HG02571 (cell line): Measurements from ENCODE around the gene SND1.
"Not testable (repeated sequence)": the region's sequence is repeated elsewhere in the genome, so short reads cannot be mapped to it uniquely, and the experiment has no call there.

Source experiments
- ATAC-seq: cut with Tn5 transposase; IDR thresholded peaks from one replicate; pipeline ENCODE4 v1.9.1; 2021; ENCODE audit warnings: mild to moderate bottlenecking, moderate library complexity; ENCODE audit not compliant: unreplicated experiment

Gene SND1

DNA sequence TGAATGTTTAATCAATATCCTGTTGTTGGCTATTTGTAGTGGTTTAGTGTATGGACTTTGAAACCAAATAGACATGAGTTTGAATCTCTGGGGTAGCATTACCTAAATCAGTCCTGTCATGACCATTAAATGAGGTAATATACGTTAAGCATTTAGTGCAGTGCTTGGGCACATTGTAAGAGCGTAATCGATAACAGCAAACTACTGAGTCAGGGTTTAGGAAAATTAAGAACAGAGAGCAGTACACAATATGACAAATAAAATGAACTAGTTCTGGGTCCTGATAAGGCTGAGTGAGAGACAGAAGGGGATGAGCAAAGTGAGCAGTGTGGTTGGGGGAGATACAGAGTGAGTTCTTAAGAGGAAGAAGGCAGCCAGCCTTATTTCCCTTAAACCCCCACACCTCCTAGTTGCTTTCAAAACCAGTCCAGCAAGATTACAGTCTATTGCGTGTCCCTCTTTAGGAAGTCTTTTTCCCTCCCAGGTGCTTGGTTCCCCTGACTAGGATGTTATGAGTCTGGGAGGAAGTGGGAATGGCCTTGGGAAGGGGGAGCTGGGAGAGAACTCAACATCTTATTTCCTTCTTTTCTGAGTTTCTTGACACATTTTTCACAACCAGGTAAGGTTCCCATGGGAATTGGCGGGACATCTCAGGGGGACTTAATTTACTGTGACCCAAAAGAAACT lies 171.0 kb downstream of the SND1 start:
- no peak for ATAC-seq

- no peak for ATAC-seq
These were observed 172.7 kb downstream of the SND1 start for GRCh38 chr7:127824682-127825081.

DNA sequence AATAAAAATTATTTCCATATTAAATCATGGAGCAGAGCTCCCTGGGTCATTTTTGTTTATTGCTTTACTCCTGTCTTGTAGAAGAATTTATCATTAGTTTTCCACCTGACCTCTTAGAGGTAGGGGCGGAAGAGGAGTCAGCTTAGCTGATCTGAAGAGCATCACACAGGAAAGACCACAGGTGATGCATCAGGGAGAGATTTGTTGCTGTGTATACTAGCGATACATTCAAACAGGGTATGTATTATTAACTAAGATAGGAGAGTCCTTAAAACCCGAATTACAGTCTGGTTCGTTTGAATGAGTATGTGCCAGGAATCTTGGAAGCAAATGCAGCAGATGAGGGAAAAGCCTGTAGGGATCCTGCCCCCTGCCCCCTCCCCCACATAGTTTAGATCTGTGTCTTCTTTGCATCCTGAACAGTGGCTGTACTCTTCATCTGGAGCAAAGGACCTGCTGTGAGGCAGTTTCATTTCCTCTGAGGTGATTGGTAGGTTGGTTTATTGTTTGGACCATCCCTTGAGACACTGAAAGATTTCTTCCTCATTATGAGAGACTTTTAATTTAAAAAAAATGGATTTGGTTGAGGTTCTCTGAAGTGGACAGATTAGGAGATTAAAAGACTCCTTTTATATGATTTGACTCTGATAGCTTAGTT lies 177.0 kb downstream of the SND1 start:
- no peak for ATAC-seq

DNA sequence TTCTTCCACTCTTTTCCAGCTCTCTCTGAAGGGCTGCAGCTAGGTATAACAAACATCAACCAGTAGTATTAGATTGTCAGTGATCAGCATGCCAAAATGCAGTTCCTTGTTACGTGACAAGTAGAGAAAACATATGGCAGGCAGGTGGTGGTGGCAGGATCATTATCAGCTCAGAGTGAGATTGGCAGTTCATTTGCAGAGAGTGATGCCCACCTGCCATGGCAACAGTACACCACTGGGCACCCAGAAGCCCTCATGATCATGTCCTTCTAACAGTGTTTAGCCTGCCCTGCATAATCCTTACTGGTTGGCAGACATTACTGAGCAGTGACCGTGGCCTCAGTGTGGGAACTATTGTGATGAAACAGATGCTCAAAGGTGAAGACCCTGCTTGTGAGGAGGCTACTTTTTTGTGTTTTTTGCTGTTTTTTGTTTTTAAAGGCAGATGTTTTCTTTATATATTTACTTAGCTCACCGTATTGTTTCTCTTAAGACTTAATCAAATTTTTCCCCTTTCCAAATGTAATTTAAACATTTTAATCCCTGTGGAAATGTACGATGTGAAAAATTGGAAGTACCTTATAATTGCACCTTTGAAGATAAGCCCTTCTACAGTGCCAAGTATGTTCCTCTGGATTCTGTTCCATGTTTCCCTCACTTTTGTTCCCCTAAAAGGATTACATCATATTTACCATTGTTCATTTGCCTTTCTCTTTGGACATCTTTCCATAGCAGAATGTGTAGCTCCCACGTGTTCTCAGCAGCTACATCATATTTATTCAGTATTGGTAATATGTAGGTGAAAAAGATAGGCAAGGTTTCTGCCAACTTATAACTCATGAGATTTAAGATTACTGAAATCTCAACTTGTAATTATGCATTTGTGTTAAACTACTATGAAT lies 179.6 kb downstream of the SND1 start:
- no peak for ATAC-seq

DNA sequence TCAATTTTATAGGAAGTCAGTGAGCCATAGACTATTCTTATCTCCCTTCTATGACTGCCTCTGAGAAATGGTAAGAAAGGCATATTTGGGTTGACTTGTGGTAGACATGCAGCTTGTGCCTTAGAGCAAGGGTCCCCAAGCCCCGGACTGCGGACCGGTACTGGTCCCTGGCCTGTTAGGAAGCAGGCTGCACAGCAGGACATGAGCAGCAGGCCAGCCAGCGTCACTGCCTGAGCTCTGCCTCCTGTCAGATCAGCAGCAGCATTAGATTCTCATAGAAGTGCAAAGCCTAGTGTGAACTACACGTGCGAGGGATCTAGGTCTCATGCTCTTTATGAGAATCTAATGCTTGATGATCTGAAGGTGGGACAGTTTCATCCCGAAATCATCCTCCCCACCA lies 180.6 kb downstream of the SND1 start:
- ATAC-seq = no peak

DNA sequence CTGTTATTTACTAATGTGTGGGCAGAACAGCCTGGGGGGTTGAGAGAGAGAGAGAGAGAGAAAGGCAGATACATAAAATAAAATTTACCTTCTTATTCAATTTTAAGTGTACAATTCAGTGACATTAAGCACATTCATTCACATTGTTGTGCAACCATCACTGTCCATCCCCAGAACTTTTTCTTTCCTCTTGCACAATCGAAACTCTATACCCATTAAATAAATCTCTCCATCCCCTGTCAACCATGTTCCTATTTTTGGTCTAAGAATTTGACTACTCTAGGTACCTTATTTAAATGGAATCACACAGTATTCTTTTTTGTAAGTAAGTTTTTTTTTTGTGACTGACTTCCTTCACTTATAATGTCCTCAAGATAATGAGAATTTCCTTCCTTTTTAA lies 181.6 kb downstream of the SND1 start:
- no peak for ATAC-seq

- ATAC-seq = no peak
These were observed 183.7 kb downstream of the SND1 start for GRCh38 chr7:127835679-127836078.

- ATAC-seq = not testable (repeated sequence)
These were observed 185.9 kb downstream of the SND1 start for GRCh38 chr7:127837816-127838410.

GRCh38 chr7:127838816-127839415 lies 186.9 kb downstream of the SND1 start:
- ATAC-seq = no peak

- ATAC-seq = no peak
These were observed 188.4 kb downstream of the SND1 start for GRCh38 chr7:127840226-127840951.

DNA sequence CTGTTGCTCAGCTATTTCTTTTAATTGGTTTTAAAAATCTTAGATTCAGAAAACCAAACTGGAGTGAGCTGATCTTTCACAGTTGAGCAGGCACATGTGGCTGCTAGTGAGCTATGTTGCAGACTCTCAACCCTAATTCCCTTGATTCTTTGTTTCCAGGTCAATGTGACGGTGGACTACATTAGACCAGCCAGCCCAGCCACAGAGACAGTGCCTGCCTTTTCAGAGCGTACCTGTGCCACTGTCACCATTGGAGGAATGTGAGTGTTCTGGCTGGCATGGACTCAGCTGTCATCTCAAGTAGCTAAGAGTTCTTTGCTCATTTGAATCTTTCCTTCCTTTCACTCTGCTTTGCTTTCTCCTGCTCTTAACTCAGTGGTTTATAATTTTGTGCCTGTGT lies 192.2 kb downstream of the SND1 start:
- ATAC-seq = no peak

DNA sequence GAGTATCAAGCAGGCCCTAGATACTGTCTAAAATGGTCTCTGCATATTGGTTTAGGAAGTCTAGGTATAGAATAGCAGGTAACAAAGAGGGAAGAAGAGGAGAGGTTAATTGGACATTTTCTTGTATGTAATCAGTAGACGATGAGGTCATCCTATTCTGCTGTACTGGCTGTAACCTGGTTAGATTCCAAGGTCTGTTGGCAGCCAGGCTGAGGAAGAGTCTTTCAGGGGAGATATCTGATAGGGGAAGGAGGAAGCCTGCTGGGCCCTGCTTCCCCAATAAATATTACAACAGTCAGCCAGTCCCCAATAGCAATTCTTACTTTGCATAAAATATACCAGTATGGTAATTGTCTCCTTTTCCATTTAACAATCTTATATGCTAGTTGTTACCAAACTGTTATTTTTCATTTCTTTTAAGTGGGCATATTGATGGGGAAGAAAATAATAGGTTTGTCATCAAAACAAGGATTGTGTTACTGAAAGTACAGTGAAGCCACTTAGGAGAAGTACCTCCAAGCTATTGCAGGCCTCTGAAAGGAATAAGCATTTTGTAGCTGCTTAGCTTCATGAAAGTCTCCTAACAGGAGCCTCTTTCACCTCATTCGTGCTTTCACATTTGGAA lies 192.8 kb downstream of the SND1 start:
- ATAC-seq = no peak

GRCh38 chr7:127845522-127846214 lies 193.7 kb downstream of the SND1 start:
- no peak for ATAC-seq

DNA sequence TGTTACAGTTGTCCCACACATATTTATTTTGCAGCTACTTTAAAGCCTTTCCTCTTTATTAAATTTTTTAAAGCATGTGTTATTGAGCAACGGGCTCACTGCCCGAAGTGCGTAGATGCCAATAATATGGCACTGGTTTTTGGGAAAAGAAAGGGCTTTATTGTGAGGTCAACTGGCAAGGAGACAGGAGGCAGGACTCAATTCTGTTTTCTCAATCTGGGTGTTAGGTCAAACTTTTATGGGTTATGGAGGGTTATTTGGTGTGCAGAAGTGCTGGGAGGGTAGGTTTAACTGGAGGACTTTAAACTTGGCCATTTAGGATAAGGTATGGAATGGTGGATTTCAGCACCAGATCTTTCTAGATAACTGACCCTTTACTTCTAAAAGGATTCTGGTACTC lies 195.6 kb downstream of the SND1 start:
- ATAC-seq = no peak

DNA sequence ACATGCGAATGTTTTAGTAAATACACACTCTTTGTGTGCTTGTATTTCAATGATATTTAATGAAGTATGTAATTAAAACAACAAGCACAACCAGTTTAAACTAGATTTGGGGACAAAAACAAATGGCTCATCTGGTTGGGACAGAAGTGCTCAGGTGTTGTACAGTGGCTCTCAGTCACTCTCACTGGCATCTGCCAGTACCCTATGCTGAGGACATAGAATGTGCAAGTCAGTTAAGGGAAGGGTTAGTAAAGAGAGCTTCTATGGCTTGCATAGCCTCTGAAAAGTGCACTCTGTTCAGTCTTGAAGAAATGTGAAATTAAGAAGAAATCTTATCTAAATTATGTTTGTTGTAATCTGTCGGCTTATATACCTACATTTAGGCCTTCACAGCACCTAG lies 196.2 kb downstream of the SND1 start:
- ATAC-seq = no peak

GRCh38 chr7:127850195-127850594 lies 198.2 kb downstream of the SND1 start:
- ATAC-seq = no peak

- ATAC-seq = no peak
These were observed 202.4 kb downstream of the SND1 start for GRCh38 chr7:127854383-127854782.

- ATAC-seq = no peak
These were observed 205.5 kb downstream of the SND1 start for GRCh38 chr7:127857464-127857841.
